Measurements from ENCODE around the gene MYO9A.

Gene MYO9A

DNA sequence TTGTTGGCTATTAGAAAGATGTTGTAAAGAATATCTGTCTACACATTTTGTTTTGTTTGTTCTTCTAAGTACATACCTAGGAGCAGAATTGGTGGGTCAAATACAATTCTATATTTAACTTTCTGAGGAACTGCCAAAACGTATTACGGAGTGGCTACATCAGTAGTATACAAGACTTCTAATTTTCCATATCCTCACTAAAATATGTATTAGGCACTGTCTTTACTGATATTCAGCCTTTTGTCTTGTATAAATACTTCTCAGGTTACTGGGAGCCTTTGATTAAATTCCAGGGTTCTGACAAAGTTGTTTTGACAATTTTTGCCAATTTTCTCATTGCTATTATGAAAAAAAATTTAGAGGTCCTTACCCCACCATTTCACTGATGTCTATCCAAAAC, 160.9 kb downstream of the MYO9A start:
- DNase-seq (ENCODE audit: low spot score), result no peak

- no peak for DNase-seq (ENCODE audit: low spot score)
Measured at GRCh38 chr15:71951134-71951533, 166.8 kb downstream of the MYO9A start.

DNA sequence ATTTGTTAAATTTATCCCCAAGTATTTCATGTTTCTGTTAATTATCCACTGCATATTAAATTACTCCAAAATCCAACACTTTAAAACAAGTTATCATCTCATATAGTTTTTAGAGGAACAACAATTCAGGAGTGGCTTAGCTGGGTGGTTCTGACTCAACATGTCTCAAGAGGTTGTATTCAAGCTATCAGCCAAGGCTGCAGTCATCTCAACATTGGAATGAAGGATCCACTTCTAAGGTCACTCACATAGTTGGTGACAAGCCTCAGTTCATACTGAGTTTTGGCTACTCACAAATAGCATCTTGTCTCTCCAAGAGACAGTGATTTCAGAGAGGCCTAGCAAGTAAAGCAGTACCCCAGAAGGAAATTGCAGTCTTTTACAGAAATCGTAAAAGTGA, 172.9 kb downstream of the MYO9A start:
- no peak for DNase-seq (ENCODE audit: low spot score)

GRCh38 chr15:71943806-71944205, 174.1 kb downstream of the MYO9A start:
- DNase-seq (ENCODE audit: low spot score), result no peak

- DNase-seq (ENCODE audit: low spot score), result no peak
Measured at GRCh38 chr15:71939981-71940588, 177.9 kb downstream of the MYO9A start.

DNA sequence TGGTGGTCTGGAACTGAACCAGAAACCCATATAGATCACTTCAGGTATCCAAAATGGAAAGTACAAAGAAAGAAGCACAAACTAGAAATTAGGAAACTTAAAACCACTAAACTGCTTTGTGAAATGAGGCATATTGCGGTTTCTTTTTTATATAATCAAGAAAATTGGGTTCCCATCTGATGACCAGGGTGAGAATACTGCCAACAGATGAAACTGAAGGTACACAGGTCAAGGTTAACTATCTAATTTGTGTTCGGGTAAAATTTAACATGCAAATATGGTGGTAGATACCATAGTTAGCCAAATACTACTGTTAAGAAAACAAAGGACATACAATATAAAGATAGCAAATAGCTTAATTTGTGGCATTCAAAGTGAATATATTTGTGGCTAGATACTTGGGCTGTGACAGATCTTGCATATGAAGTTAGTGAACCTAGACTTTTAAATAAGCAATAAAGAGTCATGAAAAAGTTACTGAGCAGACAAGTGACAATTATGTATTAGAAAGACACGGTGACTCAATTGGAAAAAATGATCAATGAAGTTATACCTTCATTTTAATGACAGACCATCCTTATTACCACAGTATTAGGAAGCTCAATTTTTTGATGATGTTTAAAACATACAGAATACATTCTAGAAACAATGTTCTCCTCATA, 180.2 kb downstream of the MYO9A start:
- no peak for DNase-seq (ENCODE audit: low spot score)

DNA sequence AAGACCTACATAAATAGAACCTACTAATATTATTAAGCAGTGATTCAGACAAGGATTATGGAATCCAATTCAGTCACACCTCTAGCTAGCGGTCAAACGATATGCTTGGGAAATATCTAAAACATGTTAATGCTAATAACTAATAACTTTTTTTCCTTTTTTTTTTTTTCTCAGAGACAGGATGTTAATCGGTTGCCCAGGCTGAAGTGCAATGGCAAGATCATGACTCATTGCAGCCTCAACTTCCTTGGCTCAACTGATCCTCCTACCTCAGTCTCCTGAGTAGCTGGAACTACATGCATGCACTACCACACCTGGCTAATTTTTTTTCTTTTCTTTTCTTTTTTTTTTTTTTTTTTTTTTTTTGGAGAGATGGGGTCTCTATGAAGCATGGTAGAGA, 183.5 kb downstream of the MYO9A start:
- no peak for DNase-seq (ENCODE audit: low spot score)

DNA sequence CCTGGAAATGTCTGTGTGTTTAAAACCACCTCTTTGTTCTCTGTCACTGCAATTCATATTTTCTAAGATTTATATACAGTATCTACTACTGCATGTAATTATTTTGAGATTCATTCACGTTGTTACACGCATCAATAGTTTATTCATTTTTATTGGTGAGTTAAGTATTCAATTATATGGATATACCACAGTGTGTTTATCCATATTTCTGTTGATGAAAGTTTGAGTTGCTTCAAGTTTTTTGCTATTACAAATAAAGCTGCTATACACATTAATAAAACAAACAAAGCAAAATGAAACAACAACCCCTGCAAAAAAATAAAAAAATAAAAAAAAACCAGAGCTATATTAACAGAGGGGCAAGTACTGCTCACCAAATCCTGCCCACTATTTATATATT, 185.3 kb downstream of the MYO9A start:
- DNase-seq (ENCODE audit: low spot score), result no peak

GRCh38 chr15:71931261-71931660, 186.7 kb downstream of the MYO9A start:
- DNase-seq (ENCODE audit: low spot score), result no peak

DNA sequence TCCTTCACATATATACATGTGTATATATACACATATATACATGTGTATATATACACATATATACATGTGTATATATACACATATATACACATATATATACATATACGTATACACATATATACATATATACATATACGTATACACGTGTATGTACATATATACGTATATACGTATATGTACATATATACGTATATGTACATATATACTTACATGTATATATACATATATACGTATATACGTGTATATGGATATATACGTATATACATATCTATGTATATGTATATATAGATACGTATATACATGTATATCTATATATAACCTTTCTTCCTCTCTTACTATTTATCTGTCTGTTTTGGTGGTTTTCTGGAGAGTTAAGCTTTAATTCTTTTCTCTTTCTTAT, 192.8 kb downstream of the MYO9A start:
- no peak for DNase-seq (ENCODE audit: low spot score)

DNA sequence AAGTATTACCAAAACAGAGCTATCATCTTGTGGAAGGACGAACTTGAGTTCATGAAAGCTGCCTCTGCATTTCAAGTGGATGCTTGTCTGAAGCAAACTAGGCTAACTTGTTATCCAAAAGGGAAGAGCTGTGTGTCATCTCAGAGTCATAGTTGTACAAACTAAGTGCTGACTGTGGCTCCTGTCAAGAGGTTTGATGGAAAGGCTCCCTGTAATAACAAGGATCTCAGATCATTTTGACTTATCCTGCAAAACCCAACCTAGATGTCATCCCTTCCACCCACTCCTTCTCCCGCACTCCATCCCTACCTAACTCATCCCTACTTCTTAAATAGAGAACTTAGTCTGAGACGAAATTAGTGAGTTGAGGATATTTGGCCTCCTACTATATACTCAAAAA, 196.8 kb downstream of the MYO9A start:
- DNase-seq (ENCODE audit: low spot score), result no peak

- DNase-seq (ENCODE audit: low spot score), result no peak
Measured at GRCh38 chr15:71920573-71920972, 197.4 kb downstream of the MYO9A start.

GRCh38 chr15:71916834-71917233, 201.1 kb downstream of the MYO9A start:
- no peak for DNase-seq (ENCODE audit: low spot score)

DNA sequence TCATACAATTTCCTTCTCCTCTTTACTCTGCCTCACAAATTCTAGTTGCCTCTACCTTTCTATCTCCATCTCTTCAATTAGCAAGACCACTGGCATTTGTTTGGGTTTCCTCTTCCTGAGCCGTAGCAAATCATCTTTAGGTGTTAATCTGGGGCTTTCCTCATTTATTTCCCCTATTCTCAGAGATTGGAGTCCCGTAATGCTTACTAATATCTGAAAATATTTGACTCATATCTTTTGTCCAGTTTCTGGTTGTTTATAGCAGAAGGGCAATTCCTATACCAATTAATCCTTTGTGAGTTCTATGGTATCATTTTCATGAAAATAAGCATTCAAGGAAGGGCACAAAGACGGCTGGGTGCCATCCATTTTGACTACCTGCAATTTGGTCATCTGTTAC, 203.9 kb downstream of the MYO9A start:
- no peak for DNase-seq (ENCODE audit: low spot score)

GRCh38 chr15:71899674-71900073, 218.3 kb downstream of the MYO9A start:
- no peak for DNase-seq (ENCODE audit: low spot score)

DNA sequence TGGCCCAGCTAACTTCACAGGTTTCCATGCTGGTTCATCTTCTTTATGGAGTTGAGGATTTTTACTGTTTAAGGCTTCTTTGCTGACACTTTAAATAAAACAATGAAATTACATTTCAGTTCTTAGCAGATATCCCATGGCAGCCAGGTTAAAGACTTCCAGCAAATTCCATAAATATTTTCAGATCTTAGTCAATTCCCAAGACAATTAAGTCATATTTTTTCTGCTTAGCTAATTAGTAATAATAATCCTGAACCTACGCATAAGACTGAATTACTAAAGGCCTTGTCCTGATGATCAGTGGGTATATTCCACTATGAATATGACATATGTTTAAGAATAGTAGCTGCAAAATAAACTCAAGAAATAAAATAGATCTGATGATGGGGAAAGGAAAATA, 224.3 kb downstream of the MYO9A start:
- no peak for DNase-seq (ENCODE audit: low spot score)

GRCh38 chr15:71892335-71892734, 225.6 kb downstream of the MYO9A start:
- DNase-seq (ENCODE audit: low spot score), result no peak

- DNase-seq (ENCODE audit: low spot score), result no peak
Measured at GRCh38 chr15:71891026-71891425, 226.9 kb downstream of the MYO9A start.

DNA sequence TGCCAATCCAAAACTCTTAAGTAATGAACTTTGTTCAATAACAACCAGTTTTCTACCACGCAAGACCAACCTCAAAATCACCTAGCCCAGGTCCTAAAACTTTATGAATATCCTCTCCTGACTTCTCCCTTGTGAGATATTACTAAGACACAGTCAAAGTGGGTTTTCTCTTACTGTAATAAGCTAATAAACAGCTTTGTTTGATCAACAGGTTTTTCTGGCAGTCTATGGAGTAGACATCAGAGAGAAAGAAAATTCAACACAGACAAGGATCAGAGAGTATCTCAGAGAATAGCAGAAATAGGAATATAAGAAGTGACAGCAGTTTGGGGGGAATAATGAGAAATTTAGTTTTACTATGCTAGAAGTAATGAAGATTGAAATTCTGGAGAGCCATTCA, 228.0 kb downstream of the MYO9A start:
- no peak for DNase-seq (ENCODE audit: low spot score)

DNA sequence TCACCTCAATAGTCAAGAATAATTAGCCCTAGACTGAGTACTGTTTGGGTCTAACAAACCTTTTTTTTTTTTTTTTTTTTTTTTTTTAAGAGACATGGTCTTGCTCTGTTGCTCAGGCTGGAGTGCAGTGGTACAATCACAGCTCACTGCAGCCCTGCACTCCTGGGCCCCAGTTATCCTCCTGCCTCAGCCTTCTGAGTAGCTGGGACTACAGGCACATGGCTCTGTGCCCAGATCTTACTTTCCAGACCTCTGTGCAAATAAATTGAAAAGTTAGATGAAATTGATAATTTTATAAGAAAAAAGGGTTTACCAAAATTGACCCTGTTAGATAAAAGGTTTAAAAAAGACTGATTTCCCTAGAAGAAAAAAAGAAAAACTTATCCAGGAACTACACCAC, 228.6 kb downstream of the MYO9A start:
- no peak for DNase-seq (ENCODE audit: low spot score)

DNA sequence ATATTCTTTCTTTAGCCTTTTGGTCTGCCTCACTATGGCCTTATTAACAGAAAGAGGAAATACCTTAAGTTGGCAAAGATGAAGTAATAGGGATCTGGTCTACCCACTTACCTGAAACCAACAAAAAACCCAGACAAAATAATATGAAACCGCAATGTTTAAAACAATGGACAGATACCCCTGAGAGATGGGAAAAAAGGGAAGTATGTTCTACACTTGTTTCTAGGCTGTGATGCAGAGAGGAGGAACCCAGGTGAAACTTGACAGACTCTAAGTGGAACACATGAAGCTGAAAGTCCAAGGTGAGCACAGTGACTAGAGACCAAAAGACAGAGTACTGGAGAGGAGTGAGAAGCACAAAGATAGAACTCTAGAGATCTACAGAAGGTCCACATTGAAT, 229.2 kb downstream of the MYO9A start:
- no peak for DNase-seq (ENCODE audit: low spot score)

DNA sequence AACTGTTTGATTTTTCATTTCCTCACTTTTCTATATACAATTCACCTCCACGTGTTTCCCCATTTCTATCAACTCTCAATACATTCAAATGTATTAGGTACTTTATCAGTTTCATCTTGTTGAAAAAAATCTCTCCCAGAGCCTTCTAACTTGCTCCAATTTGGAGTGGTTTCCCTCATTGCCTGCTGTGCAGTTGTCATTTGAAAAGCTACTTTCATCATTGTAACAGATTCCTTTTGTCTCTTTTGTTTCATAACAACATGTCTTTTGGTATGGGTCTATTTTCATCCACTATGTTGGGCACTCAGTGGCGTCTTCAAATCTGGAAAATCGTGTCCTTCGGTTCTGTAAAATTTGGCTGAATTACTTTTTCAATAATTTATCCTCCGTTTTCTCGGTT, 232.6 kb downstream of the MYO9A start:
- no peak for DNase-seq (ENCODE audit: low spot score)

DNA sequence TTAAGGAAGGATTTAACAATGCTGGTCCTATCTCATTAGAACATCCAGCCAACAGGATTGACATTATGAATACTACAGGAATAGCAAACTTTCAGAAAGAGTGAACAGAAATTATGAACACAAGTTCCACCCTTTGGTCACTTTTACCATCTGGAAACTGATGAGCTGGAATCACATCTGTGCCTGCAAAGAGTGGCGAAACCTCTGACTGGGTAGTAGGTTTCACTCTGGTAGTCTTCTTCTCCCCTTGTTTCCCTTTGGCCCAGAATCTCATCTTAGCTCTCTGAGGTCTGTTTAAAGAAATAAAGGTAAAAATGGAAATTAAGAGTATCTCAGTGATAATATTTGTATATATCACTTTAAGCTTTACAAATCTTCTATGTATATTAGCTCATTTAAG, 234.5 kb downstream of the MYO9A start:
- DNase-seq (ENCODE audit: low spot score), result no peak

DNA sequence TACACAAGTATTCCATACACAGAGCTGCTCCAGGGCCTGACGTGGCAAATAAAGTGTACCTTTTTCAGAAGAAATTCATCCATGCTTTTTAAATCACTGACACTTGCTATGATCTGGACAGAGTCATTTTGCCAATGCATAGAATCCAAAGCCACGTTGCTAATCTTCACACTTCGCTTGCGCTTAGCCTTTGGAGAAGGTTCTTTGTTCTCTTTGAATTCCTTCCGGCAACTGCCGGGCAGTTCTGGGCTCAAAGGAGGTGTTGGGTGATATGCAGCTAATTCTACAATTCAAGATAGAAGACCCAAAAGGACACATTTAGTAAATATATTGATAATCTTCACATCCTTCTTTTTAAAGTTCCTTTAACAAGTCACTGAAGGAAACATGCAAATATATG, 237.7 kb downstream of the MYO9A start:
- DNase-seq (ENCODE audit: low spot score), result no peak
